ENCODE results near the gene DYNC1LI2.
"Not testable (repeated sequence)": the region's sequence is repeated elsewhere in the genome, so short reads cannot be mapped to it uniquely, and the experiment has no call there.

Gene DYNC1LI2

GRCh38 chr16:66695935-66696668, 55.3 kb downstream of the DYNC1LI2 start:
- DNase-seq = no peak

DNA sequence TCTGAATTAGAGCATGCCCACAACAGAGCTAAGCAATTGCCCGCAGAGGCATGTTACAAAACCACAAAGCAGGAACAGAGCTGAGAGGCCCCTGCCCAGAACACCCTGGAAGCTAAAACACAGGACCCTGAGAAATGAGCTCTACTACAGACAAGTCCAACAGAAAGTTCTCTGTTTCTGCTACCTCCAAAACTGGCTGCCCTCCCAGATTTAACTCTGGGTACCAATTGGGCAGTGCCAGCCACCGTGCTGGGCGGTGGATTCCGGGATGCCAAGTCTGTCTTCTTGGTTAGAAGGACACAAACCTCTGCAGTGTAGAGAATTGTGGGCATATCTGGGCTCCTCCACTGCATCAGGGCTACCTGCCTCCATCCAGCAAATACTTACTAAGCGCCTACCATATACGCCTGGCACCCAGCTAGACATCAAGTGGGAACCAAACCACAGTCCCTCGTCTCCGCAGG, 55.9 kb downstream of the DYNC1LI2 start:
- DNase-seq = no peak

DNA sequence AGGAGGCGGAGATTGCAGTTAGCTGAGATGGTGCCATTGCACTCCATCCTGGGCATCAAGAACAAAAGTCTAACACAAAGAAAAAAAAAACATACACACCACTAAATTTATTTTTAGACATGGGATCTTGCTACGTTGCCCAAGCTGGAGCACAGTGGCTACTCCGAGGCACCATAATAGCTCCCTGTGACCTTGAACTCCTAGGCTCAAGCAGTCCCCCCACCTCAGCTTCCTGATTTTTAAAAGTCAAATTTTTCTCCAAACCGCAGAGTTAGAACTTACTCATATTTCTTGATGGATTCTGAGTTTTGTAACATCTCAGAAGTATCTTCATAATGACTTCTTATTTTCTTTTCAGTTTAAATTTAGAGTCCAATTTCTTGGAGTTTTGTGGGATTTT, 58.3 kb downstream of the DYNC1LI2 start:
- no peak for DNase-seq

DNA sequence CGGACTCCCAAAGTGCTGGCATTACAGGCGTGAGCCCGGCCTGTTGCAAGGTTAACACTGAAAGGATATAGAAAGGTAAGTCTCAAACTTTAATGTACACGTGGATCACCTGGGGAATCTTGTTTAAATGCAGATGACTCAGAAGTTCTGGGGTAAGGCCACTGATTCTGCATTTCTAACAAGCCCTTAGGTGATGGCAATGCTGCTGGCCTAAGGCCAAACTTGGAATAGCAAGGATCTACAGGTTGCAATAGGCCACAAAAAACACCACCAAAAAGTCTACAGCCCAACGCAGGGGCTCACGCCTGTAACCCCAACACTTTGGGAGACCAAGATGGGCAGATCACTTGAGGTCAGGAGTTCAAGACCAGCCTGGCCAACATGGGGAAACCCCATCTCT, 59.1 kb downstream of the DYNC1LI2 start:
- DNase-seq = no peak

GRCh38 chr16:66691234-66691633, 60.2 kb downstream of the DYNC1LI2 start:
- DNase-seq = no peak

- no peak for DNase-seq
These were observed 61.1 kb downstream of the DYNC1LI2 start for GRCh38 chr16:66690106-66690847.

DNA sequence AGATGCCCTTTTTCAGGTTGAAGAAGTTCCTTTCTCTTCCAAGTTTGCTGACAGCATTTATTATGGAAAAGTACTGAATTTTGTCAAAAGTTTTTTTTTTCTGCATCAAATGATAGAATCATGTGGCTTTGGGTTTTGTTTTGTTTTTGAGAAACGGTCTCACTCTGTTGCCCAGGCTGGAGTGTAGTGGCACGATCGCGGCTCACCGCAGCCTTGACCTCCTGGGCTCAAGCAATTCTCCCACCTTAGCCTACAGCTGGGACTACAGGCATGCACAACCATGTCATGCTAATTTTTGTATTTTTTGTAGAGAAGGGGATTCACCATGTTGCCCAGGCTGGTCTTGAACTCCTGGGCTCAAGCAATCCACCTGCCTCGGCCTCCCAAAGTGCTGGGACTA, 62.1 kb downstream of the DYNC1LI2 start:
- DNase-seq = no peak

DNA sequence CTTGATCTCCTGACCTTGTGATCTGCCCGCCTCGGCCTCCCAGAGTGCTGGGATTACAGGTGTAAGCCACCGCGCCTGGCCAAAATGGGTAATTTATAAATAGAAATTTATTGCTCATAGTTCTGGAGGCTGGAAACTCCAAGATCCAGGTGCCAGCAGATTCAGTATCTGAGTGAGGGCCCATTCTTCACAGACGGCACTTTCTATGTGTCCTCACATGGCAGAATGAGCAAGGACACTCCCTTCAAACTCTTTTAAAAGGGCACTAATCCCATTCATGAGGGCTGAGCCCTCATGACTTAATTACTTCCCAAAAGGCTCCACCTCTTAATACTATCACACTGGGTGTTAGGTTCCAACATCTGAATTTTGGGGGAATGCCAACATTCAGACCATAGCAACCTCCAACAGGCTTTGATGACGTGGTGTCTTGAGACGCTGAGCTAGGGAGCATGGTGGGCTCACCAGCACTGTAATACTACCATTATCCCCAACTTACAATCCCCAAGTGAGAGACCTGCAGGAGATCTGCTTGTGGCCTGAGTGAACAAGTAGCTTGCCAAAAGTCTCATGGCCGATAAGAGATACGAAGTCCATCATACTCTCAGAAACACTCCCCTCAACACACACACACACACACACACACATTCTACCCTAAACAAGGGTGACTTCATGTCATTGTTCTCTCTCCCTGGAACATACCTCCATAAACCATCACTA, 63.3 kb downstream of the DYNC1LI2 start:
- DNase-seq = no peak

- DNase-seq = not testable (repeated sequence)
These were observed 65.8 kb downstream of the DYNC1LI2 start for GRCh38 chr16:66685501-66686115.

- no peak for DNase-seq
These were observed 69.1 kb downstream of the DYNC1LI2 start for GRCh38 chr16:66682271-66682670.

DNA sequence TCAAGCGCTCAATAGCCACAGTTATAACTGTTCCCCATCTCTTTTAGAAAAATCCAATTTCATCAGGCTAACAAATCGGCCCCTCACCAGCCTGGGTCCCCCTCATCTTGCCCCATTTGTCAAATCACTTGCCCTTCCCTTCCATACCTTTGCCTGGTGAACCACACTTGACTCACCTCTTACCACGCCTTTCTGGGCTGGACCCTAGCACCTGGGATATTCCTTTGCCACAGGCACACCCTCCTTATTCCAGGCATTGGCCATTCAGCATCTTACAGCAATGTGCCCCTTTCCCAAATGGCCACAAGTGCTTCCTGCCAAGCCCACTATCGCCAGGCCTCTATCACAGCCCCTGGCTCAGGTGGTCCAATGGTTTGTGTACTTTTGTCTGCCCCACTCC, 69.7 kb downstream of the DYNC1LI2 start:
- no peak for DNase-seq

DNA sequence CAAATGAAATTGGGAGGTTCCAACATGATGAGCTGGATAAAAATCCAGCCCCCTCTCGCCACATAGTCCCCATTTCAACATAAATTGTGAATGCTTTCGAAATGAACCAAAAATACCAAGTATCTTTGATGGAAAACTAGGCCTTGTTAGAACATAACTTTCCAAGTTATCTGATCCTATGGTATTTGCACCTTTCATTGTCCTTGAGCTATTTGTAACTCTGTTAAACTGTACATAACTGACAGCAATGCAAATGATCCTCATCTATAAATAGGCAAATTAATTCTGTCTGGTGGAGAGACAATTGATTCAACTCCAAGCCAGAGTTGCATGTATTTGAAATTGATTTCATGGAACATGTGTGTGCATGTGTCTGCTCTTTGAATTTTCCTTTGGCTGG, 73.1 kb downstream of the DYNC1LI2 start:
- no peak for DNase-seq

DNA sequence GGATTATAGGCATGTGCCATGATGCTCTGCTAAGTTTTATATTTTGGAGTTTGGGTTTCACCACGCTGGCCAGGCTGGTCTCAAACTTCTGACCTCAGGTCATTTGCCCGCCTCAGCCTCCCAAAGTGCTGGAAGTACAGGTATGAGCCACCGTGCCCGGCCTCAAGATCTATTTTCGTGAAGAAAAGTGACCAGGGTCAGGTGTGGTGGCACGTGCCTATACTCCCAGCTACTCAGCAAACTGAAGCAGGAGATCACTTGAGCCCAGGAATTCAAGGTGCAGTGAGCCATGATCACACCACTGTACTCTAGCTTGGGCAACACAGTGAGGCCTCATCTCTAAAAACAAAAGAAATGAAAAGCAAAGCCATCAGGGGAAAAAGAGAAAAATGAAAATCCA, 73.6 kb downstream of the DYNC1LI2 start:
- no peak for DNase-seq

DNA sequence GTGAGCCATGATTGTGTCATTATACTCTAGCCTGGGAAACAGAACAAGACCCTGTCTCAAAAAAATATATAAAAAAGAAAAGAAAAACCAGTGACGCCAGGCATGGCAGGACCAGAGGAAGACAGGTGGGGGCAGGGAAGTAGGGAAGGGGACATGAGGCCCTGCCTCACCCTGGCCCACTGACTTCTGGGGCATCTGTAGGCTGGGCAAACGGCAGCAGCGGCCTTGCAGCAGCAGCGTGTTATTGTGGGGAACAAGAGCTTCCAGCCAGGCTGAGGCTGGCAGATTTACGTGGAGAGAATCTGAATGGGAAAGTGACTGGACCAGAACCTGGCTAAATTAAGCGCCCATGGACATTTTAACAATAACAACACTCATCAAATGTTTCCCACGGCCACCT, 74.2 kb downstream of the DYNC1LI2 start:
- no peak for DNase-seq

DNA sequence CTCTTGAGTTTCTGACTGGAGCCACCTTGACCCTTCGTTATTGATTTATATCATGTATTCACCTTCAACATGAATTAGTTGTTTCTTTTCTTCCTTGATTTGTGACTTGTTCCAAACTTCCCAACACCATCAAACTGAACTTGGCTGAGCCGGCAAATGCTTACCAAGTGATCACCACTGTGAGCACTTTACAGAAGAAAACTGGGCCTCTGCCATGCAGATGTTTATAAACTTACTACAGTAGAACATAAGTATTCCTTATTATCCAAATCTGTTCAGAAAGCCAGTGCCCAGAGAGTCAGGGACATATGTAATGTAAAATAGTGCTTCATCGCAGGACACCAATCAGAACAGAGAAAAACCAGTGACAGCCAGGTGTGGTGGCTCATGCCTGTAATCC, 74.8 kb downstream of the DYNC1LI2 start:
- no peak for DNase-seq

DNA sequence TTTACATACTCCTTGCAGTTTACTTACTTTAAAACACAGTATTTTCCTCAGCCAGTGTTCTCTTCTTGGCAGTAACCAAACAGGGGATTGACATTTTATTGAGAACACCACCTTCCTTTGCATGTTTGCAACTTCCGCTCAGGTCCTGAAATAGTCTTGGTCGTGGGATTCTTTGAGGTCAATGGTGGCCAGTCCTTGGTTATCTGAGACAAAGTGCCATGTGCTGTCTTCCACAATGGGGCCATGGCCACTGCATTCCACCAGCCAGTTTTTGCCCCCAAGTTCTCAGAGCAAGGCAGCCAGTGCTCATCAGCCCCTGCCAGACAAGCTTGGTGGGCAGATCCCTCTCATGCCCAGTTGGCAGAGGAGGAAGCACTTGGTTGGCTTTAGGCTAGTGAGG, 77.7 kb downstream of the DYNC1LI2 start:
- DNase-seq = no peak
